K562 (cell line): ENCODE data around the gene PDZD8. TPM values are rescaled to one million over a fixed set of nuclear protein-coding genes. Genes with fewer than 3 reads are reported as not detected.

Experiments used
- GATAD2A ChIP-seq: fragments of 450-650 bp; IDR thresholded peaks from 2 replicates; pipeline ENCODE4 v1.6.1; 2017
- KDM4B ChIP-seq, 2 experiments: fragments of 450-650 bp in 1 of 2; sonication (generic) in 1 of 2; IDR thresholded peaks; 2 replicates each; pipeline ENCODE4 v1.6.1; 2016 to 2017; ENCODE audit warnings: borderline replicate concordance in 2 of 2, antibody characterized with exemption in 1 of 2, low read depth in 1 of 2, mild to moderate bottlenecking in 1 of 2
- MEIS2 ChIP-seq: fragments of 450-650 bp; IDR thresholded peaks from 2 replicates; pipeline ENCODE4 v1.6.1; 2014; ENCODE audit warnings: mild to moderate bottlenecking; ENCODE audit not compliant: partially characterized antibody
- NCOA2 ChIP-seq, 2 experiments: fragments of 450-650 bp; IDR thresholded peaks; 2 replicates each; pipeline ENCODE4 v1.6.1; 2018; ENCODE audit warnings: mild to moderate bottlenecking in 2 of 2, moderate library complexity in 1 of 2; ENCODE audit not compliant: partially characterized antibody in 2 of 2
- NCOA4 ChIP-seq: fragments of 450-650 bp; IDR thresholded peaks from 2 replicates; pipeline ENCODE4 v1.6.1; 2018; ENCODE audit warnings: mild to moderate bottlenecking; ENCODE audit not compliant: partially characterized antibody
- PRDM10 ChIP-seq: fragments of 450-650 bp; IDR thresholded peaks from 2 replicates; pipeline ENCODE4 v1.6.1; 2018; ENCODE audit not compliant: partially characterized antibody
- PRMT5 ChIP-seq: sonication (generic); formaldehyde crosslinking; IDR thresholded peaks from 2 replicates; pipeline ENCODE4 v1.5.0; 2020; ENCODE audit warnings: missing genetic modification reagents
- RB1 ChIP-seq: fragments of 450-650 bp; IDR thresholded peaks from 2 replicates; pipeline ENCODE4 v1.6.1; 2017; ENCODE audit warnings: low read depth, mild to moderate bottlenecking
- TAF15 ChIP-seq: fragments of 200-400 bp; formaldehyde crosslinking; IDR thresholded peaks from 2 replicates; pipeline ENCODE4 v1.6.1; 2017; ENCODE audit warnings: mild to moderate bottlenecking, low read depth, low read length, moderate library complexity
- XRCC4 ChIP-seq: IDR thresholded peaks from one replicate; pipeline ENCODE4 v1.6.1; 2011; ENCODE audit not compliant: insufficient read depth, insufficient read length; ENCODE audit errors: extremely low read depth
- ZBTB17 ChIP-seq: fragments of 450-650 bp; formaldehyde crosslinking; IDR thresholded peaks from 2 replicates; pipeline ENCODE4 v1.4.0; 2020; ENCODE audit warnings: mild to moderate bottlenecking
- ZNF253 ChIP-seq: fragments of 250-450 bp; sonication (Bioruptor Pico); conservative IDR thresholded peaks from 2 replicates; pipeline ENCODE4 v1.6.1; 2021; ENCODE audit warnings: mild to moderate bottlenecking
- ZNF318 ChIP-seq, 2 experiments: fragments of 450-650 bp; IDR thresholded peaks; 2 replicates each; pipeline ENCODE4 v1.6.1; 2016; ENCODE audit warnings: mild to moderate bottlenecking in 2 of 2, borderline replicate concordance in 1 of 2, low read depth in 1 of 2, moderate library complexity in 1 of 2
- polyA plus RNA-seq, 8 experiments: library from polyadenylated mRNA; depleted of rRNA in 4 of 8; stranded (reverse) in 5 of 8; unstranded in 3 of 8; fragments of >200 nt; fragmentation: Nextera tagmentation in 2 of 8; fragmentation: Illumina TruSeq in 1 of 8; extraction: Ambion mirVana in 2 of 8; extraction: Trizol in 1 of 8; gene quantifications; 2 replicates each; pipeline versions ENCODE4 v1.2.1 to v1.2.3, GENCODE V29; 2011 to 2014; ENCODE audit warnings: inconsistent platforms in 1 of 8, missing spikeins in 1 of 8
- total RNA-seq, 7 experiments: library from RNA; depleted of rRNA in 6 of 7; stranded (reverse); fragments of >200 nt in 6 of 7; fragmentation: Illumina TruSeq in 2 of 7; extraction: Trizol in 2 of 7; gene quantifications; 2 replicates each; pipeline versions ENCODE4 v1.2.1 to v1.2.3, GENCODE V29; 2011 to 2021; ENCODE audit warnings: low replicate concordance in 1 of 7
- TF ChIP-seq, protein P1 (sequence below): fragments of 250-450 bp; sonication (Bioruptor Pico); IDR thresholded peaks from 2 replicates; pipeline ENCODE4 v1.4.0; 2020; ENCODE audit warnings: mild to moderate bottlenecking

Gene PDZD8
- total and polyA plus RNA-seq, 9 of the 15 experiments (the other 6 are each of a cell fraction or from before 2014, with no cell fraction given), result 5.5 to 53.4 (median 36.8) TPM

GRCh38 chr10:117364110-117364960 lies 10.9 kb downstream of the PDZD8 start (continued):
- TF ChIP-seq, protein P1, sequence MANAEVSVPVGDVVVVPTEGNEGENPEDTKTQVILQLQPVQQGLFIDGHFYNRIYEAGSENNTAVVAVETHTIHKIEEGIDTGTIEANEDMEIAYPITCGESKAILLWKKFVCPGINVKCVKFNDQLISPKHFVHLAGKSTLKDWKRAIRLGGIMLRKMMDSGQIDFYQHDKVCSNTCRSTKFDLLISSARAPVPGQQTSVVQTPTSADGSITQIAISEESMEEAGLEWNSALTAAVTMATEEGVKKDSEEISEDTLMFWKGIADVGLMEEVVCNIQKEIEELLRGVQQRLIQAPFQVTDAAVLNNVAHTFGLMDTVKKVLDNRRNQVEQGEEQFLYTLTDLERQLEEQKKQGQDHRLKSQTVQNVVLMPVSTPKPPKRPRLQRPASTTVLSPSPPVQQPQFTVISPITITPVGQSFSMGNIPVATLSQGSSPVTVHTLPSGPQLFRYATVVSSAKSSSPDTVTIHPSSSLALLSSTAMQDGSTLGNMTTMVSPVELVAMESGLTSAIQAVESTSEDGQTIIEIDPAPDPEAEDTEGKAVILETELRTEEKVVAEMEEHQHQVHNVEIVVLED, result no peak
- TF ChIP-seq RB1 (no peak), KDM4B (IDR thresholded peaks at IDR 0.05; ENCODE audit: borderline replicate concordance in 2 of 2, low read depth in 1 of 2) (no peak), PRMT5 (CRISPR knock-in tag) (no peak), MEIS2 (peak; percentile 49), ZNF318 (IDR thresholded peaks at IDR 0.05; ENCODE audit: borderline replicate concordance in 1 of 2, low read depth in 1 of 2) (no peak), NCOA2 (IDR thresholded peaks at IDR 0.05; ENCODE audit: partially characterized antibody in 2 of 2) (no peak), NCOA4 (no peak), ZBTB17 (no peak), PRDM10 (no peak), GATAD2A (no peak), ZNF253 (CRISPR knock-in tag) (no peak), XRCC4 (no peak), TAF15 (no peak)
